GM12874 (cell line): ENCODE results near the gene SCN3A.

ENCODE experiments used
- TF ChIP-seq, protein P1 (sequence below): IDR thresholded peaks from 2 replicates; pipeline ENCODE4 v1.5.1; 2011; ENCODE audit warnings: low read depth, mild to moderate bottlenecking, control low read depth, low read length, moderate library complexity; ENCODE audit not compliant: insufficient read depth

Gene SCN3A

DNA sequence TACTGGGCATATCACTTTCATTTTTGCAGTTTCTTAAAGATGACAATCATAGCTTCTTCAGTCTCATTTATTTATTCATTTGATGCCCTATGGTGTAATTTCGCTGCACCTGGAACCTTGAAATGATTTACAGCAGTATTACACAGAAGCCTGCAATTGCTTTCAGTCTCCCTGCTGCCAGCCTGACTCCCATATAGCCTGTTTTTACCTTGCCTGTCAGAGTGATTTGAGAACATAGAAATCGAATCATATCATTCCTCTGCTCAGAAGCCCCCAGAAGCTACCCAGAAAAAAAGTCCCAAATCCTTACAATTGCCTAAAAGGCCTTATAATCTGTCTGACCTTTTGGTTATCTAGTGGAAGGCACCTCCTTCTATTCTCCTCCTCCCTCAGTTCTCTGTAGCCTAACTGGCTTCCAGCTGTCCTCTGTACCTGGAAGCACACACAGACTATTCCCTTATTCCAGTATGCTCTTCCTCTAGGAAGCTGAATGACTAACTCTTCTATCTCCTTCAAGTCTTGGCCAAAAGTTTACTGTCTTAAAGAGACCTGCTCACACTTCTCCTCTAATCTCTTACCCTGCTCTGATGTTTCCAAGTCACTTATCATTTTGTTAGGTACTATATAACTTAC lies 12.6 kb downstream of the SCN3A start:
- TF ChIP-seq, protein P1, sequence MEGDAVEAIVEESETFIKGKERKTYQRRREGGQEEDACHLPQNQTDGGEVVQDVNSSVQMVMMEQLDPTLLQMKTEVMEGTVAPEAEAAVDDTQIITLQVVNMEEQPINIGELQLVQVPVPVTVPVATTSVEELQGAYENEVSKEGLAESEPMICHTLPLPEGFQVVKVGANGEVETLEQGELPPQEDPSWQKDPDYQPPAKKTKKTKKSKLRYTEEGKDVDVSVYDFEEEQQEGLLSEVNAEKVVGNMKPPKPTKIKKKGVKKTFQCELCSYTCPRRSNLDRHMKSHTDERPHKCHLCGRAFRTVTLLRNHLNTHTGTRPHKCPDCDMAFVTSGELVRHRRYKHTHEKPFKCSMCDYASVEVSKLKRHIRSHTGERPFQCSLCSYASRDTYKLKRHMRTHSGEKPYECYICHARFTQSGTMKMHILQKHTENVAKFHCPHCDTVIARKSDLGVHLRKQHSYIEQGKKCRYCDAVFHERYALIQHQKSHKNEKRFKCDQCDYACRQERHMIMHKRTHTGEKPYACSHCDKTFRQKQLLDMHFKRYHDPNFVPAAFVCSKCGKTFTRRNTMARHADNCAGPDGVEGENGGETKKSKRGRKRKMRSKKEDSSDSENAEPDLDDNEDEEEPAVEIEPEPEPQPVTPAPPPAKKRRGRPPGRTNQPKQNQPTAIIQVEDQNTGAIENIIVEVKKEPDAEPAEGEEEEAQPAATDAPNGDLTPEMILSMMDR, result no peak

DNA sequence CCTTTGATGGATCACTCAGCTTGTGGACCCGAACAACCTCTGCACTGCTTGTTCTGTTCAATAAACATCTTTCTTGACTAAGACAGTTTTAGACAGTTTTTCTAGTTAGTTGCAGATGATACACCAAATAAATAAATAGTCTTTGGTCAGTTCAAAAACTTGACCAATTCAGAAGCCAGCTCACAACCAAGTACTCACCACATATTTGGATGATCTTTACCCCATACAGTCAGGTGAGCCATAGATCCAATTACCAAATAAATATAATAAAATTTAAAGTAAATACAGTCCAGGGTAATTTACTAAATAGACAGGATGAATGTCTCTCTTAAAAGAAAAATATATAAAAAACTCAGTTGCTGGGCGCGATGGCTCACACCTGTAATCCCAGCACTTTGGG lies 18.2 kb downstream of the SCN3A start:
- TF ChIP-seq, protein P1, result no peak

DNA sequence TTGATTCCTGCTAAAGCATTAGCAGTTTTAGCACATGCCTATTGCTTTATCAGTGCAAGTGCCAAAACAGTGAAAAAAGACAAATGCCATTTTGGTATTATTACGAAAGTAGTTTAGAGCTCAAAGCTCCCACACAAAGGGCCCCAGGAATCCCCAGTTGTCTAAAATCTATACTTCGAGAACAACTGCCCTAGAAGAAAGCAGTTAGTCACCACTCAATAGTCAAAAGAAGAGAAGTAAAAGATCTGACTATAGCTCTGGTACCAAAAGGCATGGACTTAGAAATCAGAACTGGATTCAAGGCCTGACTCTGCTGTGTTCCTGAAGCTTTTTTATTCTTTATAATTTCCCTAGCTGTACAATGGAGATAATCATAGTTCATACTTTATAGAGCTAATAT lies 21.8 kb downstream of the SCN3A start:
- TF ChIP-seq, protein P1, result no peak

DNA sequence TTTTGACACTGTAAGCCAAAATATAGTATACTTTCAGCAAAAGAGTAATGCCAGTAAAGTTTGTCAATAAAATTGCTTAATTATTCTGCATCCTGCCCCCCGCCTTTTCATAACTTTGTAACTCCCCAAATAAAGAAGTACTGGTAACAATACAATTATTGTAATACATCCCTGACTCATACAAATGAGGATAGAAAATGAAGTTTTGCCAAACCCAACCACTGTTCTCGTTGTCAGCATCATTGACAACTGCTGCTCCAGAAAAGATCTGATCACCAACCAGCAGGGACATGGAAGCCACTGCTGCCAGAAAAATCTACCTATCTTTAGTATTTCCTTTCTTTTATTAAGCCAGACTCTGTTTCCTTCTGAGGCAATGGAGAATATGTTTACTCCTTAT lies 27.1 kb downstream of the SCN3A start:
- TF ChIP-seq, protein P1, result no peak

DNA sequence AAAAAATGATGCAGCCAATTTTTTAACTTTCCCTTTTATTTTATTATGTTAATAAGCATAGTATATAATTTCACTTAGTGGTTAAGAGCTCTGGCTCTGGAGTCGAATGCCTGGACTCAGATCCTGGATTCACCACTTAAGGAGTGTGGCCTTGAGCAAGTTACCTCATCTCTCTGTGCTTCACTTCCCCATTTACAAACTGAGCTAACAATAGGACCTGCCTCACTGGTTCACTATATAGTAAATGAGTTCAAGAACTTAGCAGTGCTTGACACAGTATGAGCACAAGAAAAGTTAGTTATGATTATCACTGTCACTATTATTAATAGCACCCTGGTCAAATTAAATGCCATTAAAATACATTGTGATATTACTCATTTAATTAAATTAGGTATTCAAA lies 30.6 kb downstream of the SCN3A start:
- TF ChIP-seq, protein P1, result no peak

DNA sequence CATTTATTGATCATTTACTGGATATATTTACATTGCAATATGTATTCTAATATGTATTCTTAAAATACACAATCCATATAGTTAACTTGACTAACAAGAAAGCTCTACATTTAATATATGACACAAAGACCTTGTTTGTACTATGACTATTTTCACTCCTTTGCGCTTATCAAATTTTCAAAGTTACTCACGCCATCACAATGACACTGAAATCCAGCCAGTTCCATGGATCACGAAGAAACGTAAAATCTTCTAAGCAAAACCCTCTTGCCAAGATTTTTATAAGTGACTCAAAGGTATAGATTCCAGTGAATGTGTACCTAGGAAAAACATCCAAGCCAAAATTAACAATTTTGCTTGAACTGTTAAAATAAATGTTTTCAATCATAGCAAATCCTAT lies 39.6 kb downstream of the SCN3A start:
- TF ChIP-seq, protein P1, result no peak

DNA sequence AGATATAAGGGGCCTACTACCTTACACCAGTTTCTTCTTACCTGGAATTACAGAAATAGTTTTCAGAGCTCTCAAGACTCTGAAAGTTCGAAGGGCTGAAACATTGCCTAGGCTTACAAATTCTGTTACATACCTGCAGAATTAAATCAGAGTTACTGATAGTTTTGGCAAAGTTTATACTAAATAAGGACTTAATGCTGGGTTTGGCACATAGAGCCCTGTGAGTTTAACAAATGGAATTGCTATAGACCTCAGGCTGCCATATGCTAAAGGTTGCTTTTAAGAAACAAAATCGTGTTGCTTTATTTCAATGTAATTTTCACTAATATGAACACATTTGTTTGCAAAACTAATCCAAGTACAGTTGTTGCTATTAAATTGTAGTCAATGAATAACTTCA lies 40.1 kb downstream of the SCN3A start:
- TF ChIP-seq, protein P1, result no peak

DNA sequence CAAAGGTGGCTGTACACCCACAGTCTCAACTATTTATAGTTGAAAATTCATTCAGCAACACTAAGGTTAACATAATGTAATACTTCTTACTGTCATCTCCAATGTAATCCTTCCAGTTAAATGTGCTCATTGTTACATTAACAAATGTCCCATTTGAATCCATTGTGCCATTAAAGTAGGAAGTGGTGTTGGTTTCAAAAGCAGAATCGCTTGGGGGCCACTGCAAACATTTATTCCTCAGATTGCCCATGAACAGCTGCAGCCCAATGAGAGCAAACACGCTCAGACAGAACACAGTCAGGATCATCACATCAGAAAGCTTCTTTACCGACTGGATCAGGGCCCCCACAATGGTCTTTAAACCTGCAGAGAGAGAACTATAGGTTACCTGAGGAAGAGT lies 41.4 kb downstream of the SCN3A start:
- TF ChIP-seq, protein P1, result no peak
